H1 (cell line): ENCODE results near the gene IRAK4. TPM values are rescaled to one million over a fixed set of nuclear protein-coding genes. Genes with fewer than 3 reads are reported as not detected.

Experiments used
- CTCF ChIA-PET: fragments of 300-600 bp; sonication (Branson Sonifier 250); formaldehyde crosslinking; loops from one replicate; lab custom pipeline; 2021; ENCODE audit not compliant: partially characterized antibody; lab: Charles Lee
- POLR2A ChIA-PET: fragments of 300-600 bp; sonication (Branson Sonifier 250); formaldehyde crosslinking; loops from one replicate; lab custom pipeline; 2021; ENCODE audit warnings: inconsistent platforms; ENCODE audit not compliant: partially characterized antibody; lab: Charles Lee
- DNase-seq, 2 experiments: peaks; one replicate each; pipeline versions ENCODE4 v3.0.0 to v3.0.0-alpha.2; 2010 to 2022; ENCODE audit warnings: low spot score in 2 of 2, low read depth in 1 of 2, mixed read lengths in 1 of 2
- FAIRE-seq: peaks from 2 replicates; lab custom pipeline; 2011; peaks lifted over from hg19 to GRCh38; lab: Jason Lieb, UNC
- H2AFZ ChIP-seq: 2 replicates; pipeline ENCODE4 v1.8.1; 2012; ENCODE audit warnings: low read length, inconsistent platforms
- H2AK5ac ChIP-seq: 2 replicates; pipeline ENCODE4 v1.6.1; 2013; ENCODE audit warnings: low read depth, low read length
- H2BK120ac ChIP-seq: replicated peaks from 2 replicates; pipeline ENCODE3; 2013; ENCODE audit warnings: low read depth, low read length, inconsistent platforms
- H2BK12ac ChIP-seq: 2 replicates; pipeline ENCODE4 v1.6.1; 2013; ENCODE audit warnings: low read depth, low read length
- H2BK15ac ChIP-seq: 2 replicates; pipeline ENCODE4 v1.6.1; 2013; ENCODE audit warnings: low read length
- H2BK20ac ChIP-seq: 2 replicates; pipeline ENCODE4 v1.6.1; 2013; ENCODE audit warnings: low read length
- H2BK5ac ChIP-seq: 2 replicates; pipeline ENCODE4 v1.6.1; 2013; ENCODE audit warnings: low read depth, low read length
- H3K14ac ChIP-seq: 2 replicates; pipeline ENCODE4 v1.6.1; 2013; ENCODE audit warnings: inconsistent platforms; ENCODE audit not compliant: insufficient read length
- H3K18ac ChIP-seq: 2 replicates; pipeline ENCODE4 v1.6.1; 2013; ENCODE audit warnings: low read length; ENCODE audit errors: extremely low read depth
- H3K23ac ChIP-seq: 2 replicates; pipeline ENCODE4 v1.6.1; 2013; ENCODE audit warnings: inconsistent platforms; ENCODE audit not compliant: insufficient read length
- H3K23me2 ChIP-seq: 2 replicates; pipeline ENCODE4 v1.6.1; 2013; ENCODE audit warnings: low read depth, low read length
- H3K27ac ChIP-seq: 2 replicates; pipeline ENCODE4 v1.6.1; 2011; ENCODE audit warnings: low read depth, low read length, inconsistent platforms
- H3K27me3 ChIP-seq, 4 experiments: replicated peaks in 1 of 4; 1 replicate in 1 of 4; 2 replicates in 3 of 4; pipeline versions ENCODE4 v1.6.1 to v1.8.1; 2011 to 2013; ENCODE audit warnings: low read length in 3 of 4, mild to moderate bottlenecking in 3 of 4, inconsistent platforms in 2 of 4, mixed read lengths in 2 of 4, moderate library complexity in 1 of 4; ENCODE audit not compliant: control insufficient read depth in 3 of 4, insufficient read depth in 3 of 4; ENCODE audit errors: extremely low read depth in 1 of 4
- H3K36me3 ChIP-seq, 4 experiments: 2 replicates each; pipeline versions ENCODE4 v1.6.1 to v1.8.1; 2011 to 2013; ENCODE audit warnings: mild to moderate bottlenecking in 4 of 4, low read length in 3 of 4, moderate library complexity in 2 of 4, control low read depth in 1 of 4, inconsistent platforms in 1 of 4; ENCODE audit not compliant: insufficient read depth in 4 of 4, control insufficient read depth in 2 of 4
- H3K4ac ChIP-seq: replicated peaks from 2 replicates; pipeline ENCODE3; 2013; ENCODE audit warnings: low read length, low read depth, mixed read lengths, inconsistent platforms; ENCODE audit not compliant: insufficient read length
- H3K4me1 ChIP-seq, 4 experiments: replicated peaks in 1 of 4; 1 replicate in 1 of 4; 2 replicates in 3 of 4; pipeline versions ENCODE4 v1.6.1 to v1.8.1; 2011 to 2013; ENCODE audit warnings: low read length in 3 of 4, inconsistent platforms in 2 of 4, mixed read lengths in 1 of 4; ENCODE audit not compliant: insufficient read depth in 4 of 4, control insufficient read depth in 3 of 4
- H3K4me2 ChIP-seq, 2 experiments: 2 replicates each; pipeline versions ENCODE4 v1.6.1 to v1.8.1; 2011 to 2013; ENCODE audit warnings: low read depth in 2 of 2, low read length in 2 of 2, control low read depth in 1 of 2, inconsistent platforms in 1 of 2, mild to moderate bottlenecking in 1 of 2; ENCODE audit not compliant: insufficient read depth in 1 of 2
- H3K4me3 ChIP-seq, 4 experiments: fragments of 200-600, 300-600 bp in 1 of 4; sonication (generic), shearing (Covaris generic), sonication (Bioruptor Twin) in 1 of 4; 2 replicates each; pipeline versions ENCODE4 v1.5.1 to v1.8.1; 2011 to 2016; ENCODE audit warnings: low read length in 4 of 4, low read depth in 3 of 4, control low read depth in 2 of 4, inconsistent platforms in 2 of 4, mild to moderate bottlenecking in 2 of 4, mixed read lengths in 1 of 4, moderate library complexity in 1 of 4; ENCODE audit not compliant: insufficient read depth in 2 of 4; ENCODE audit errors: extremely low read depth in 1 of 4
- H3K56ac ChIP-seq: replicated peaks from 2 replicates; pipeline ENCODE3; 2013; ENCODE audit warnings: low read depth, mild to moderate bottlenecking, mixed read lengths, low read length, inconsistent platforms; ENCODE audit not compliant: insufficient read length
- H3K79me1 ChIP-seq: 2 replicates; pipeline ENCODE4 v1.6.1; 2013; ENCODE audit warnings: low read depth, low read length, control low read depth
- H3K79me2 ChIP-seq, 2 experiments: 2 replicates each; pipeline versions ENCODE4 v1.6.1 to v1.8.1; 2012 to 2013; ENCODE audit warnings: low read length in 2 of 2, mild to moderate bottlenecking in 2 of 2, inconsistent platforms in 1 of 2; ENCODE audit not compliant: insufficient read depth in 2 of 2, control insufficient read depth in 1 of 2
- H3K9ac ChIP-seq, 4 experiments: replicated peaks in 1 of 4; 1 replicate in 1 of 4; 2 replicates in 3 of 4; pipeline versions ENCODE4 v1.6.1 to v1.8.1; 2011 to 2013; ENCODE audit warnings: low read depth in 3 of 4, low read length in 3 of 4, control low read depth in 2 of 4, mild to moderate bottlenecking in 2 of 4, moderate library complexity in 2 of 4, inconsistent platforms in 1 of 4; ENCODE audit errors: extremely low read depth in 1 of 4
- H3K9me3 ChIP-seq, 2 experiments: 2 replicates each; pipeline versions ENCODE4 v1.6.1 to v1.8.1; 2012 to 2013; ENCODE audit warnings: mild to moderate bottlenecking in 2 of 2, moderate library complexity in 2 of 2, control low read depth in 1 of 2, inconsistent platforms in 1 of 2, low read depth in 1 of 2, low read length in 1 of 2, mixed read lengths in 1 of 2; ENCODE audit not compliant: insufficient read depth in 2 of 2
- H4K20me1 ChIP-seq, 2 experiments: replicated peaks in 1 of 2; 2 replicates each; pipeline versions ENCODE3 to v1.8.1; 2011 to 2013; ENCODE audit warnings: inconsistent platforms in 2 of 2, low read length in 2 of 2, mild to moderate bottlenecking in 1 of 2; ENCODE audit not compliant: insufficient read depth in 2 of 2, control insufficient read depth in 1 of 2
- H4K5ac ChIP-seq: 2 replicates; pipeline ENCODE4 v1.6.1; 2013; ENCODE audit warnings: low read length, low read depth, mixed read lengths, inconsistent platforms; ENCODE audit not compliant: insufficient read length
- H4K8ac ChIP-seq: 2 replicates; pipeline ENCODE4 v1.8.0; 2013; ENCODE audit warnings: mild to moderate bottlenecking, moderate library complexity, low read length, inconsistent platforms; ENCODE audit not compliant: insufficient read depth; ENCODE audit errors: extremely low read depth
- H4K91ac ChIP-seq: replicated peaks from 2 replicates; pipeline ENCODE3; 2013; ENCODE audit warnings: low read length, mixed read lengths, inconsistent platforms; ENCODE audit not compliant: insufficient read length
- CHD2 ChIP-seq: IDR thresholded peaks from 2 replicates; pipeline ENCODE4 v1.6.1; 2012; ENCODE audit warnings: low read length, improper control_type of control experiment
- FOSL1 ChIP-seq: IDR thresholded peaks from 2 replicates; pipeline ENCODE4 v1.6.1; 2011; ENCODE audit warnings: mild to moderate bottlenecking, low read depth, low read length, moderate library complexity; ENCODE audit not compliant: insufficient read depth
- GABPA ChIP-seq: IDR thresholded peaks from 2 replicates; pipeline ENCODE4 v1.6.1; 2011; ENCODE audit warnings: mild to moderate bottlenecking, low read length, moderate library complexity, borderline replicate concordance; ENCODE audit not compliant: insufficient read depth
- GTF2F1 ChIP-seq: IDR thresholded peaks from 2 replicates; pipeline ENCODE4 v1.6.1; 2012; ENCODE audit warnings: low read depth, low read length, improper control_type of control experiment, borderline replicate concordance
- JUND ChIP-seq: IDR thresholded peaks from 2 replicates; pipeline ENCODE4 v1.6.1; 2011; ENCODE audit warnings: mild to moderate bottlenecking, improper control_type of control experiment, low read length
- NANOG ChIP-seq: IDR thresholded peaks from 2 replicates; pipeline ENCODE4 v1.6.1; 2011; ENCODE audit warnings: low read length, low read depth, mild to moderate bottlenecking, inconsistent platforms; ENCODE audit not compliant: insufficient read depth, poor library complexity, severe bottlenecking
- SP4 ChIP-seq: IDR thresholded peaks from 2 replicates; pipeline ENCODE4 v1.6.1; 2012; ENCODE audit warnings: low read length, inconsistent platforms
- TAF1 ChIP-seq: IDR thresholded peaks from 2 replicates; pipeline ENCODE4 v1.6.1; 2011; ENCODE audit warnings: mild to moderate bottlenecking, low read depth, low read length
- ZNF274 ChIP-seq: IDR thresholded peaks from 2 replicates; pipeline ENCODE4 v1.7.0; 2012; ENCODE audit warnings: low read length, borderline replicate concordance; ENCODE audit errors: extremely low read depth
- WGBS, 2 experiments: shearing (Covaris generic) in 1 of 2; methylation state at CpG; one replicate each; pipeline versions ENCODE4 v1.1.6 to v1.1.7; 2013 to 2015; ENCODE audit warnings: low lambda C conversion rate in 2 of 2, mixed read lengths in 2 of 2, inconsistent platforms in 1 of 2, low coverage in 1 of 2, missing lambda C conversion rate in 1 of 2; ENCODE audit not compliant: insufficient replicate concordance in 2 of 2, insufficient coverage in 1 of 2, insufficient read length in 1 of 2; ENCODE audit errors: extremely low coverage in 1 of 2, missing lambda C conversion rate in 1 of 2; 5-methylcytosine and 5-hydroxymethylcytosine counted together
- polyA plus RNA-seq, 7 experiments: library from polyadenylated mRNA; depleted of rRNA in 3 of 7; stranded (reverse) in 5 of 7; unstranded in 2 of 7; fragments of >200 nt in 5 of 7; fragments of 200-250 nt in 2 of 7; gene quantifications; 1 replicate in 5 of 7; 2 replicates in 1 of 7; 4 replicates in 1 of 7; pipeline versions ENCODE4 v1.2.1 to v1.2.3, GENCODE V29; 2011 to 2013; ENCODE audit warnings: missing spikeins in 2 of 7, mixed read lengths in 2 of 7
- total RNA-seq: library from RNA; stranded (reverse); fragmentation: NEBNext Ultra II Directional; extraction: Animal tissue kit (Norgen Biotek cat#: 25700); gene quantifications from 2 replicates; pipeline ENCODE4 v1.2.1, GENCODE V29; 2021
- TF ChIP-seq, protein P1 (sequence below): IDR thresholded peaks from 2 replicates; pipeline ENCODE4 v1.6.1; 2011; ENCODE audit warnings: low read depth, mild to moderate bottlenecking, low read length; ENCODE audit not compliant: insufficient read depth
- TF ChIP-seq, protein P2 (sequence below): IDR thresholded peaks from 2 replicates; pipeline ENCODE4 v1.6.1; 2011; ENCODE audit warnings: low read length, improper control_type of control experiment

IRAK4 gene
- total and polyA plus RNA-seq, 2 of the 8 experiments (the other 6 are each of a cell fraction or from before 2014, with no cell fraction given), result 2.3 to 7.7 TPM

DNA sequence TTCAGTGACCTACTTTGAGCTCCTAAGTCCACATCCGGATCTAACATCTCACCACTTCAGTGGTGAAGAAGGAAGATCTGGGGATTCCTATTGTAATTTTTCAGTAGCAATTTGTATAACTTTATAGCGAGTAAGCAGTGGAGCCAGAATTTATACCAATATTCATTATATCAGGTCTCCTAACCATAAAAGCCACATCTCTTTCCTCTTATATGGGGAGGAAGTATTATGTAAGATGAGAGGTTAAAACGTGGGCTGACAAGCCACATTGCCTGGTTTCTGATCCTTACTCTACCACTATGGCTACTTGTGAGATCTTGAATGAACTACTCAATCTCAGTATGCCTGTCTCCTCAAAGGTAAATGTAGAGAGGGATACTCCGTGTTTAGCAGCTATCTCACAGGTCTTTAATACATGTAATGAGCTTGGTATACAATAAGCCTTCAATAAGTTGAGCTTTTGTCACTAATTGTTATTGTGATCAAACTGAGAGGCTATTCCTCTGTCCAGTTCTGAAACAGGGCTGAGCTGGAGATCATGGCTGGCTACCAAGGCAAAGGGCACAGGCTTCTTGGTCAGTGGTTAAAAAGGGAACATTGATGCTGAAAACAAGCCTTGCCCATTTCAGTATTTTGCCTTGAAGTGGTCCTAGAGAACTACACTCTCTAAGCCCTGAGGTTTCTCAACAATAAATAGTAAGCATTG lies 73.9 kb downstream of the IRAK4 start:
- H3K14ac ChIP-seq, result no peak overlapping the region
- H2BK15ac ChIP-seq, result no peak overlapping the region
- no peak overlapping the region for H3K56ac ChIP-seq
- no peak overlapping the region for H2BK120ac ChIP-seq
- WGBS, 2 experiments, result 87% methylated on average over 4 of the region's 4 CpGs; no CpG with 5 or more reads in 1 of the 2 experiments
- H2AFZ ChIP-seq, result no peak overlapping the region
- H3K9ac ChIP-seq, result no peak overlapping the region
- ChIA-PET CTCF (interaction anchor here (0.6 kb wide), 1 partner anchor 1803 kb away, joined by 3 read pairs; no protein-coding TSS in a partner anchor), POLR2A (interaction anchor here (1.4 kb wide), 1 partner anchor 19 kb away, joined by 4 read pairs; no protein-coding TSS in a partner anchor)
- H3K79me2 ChIP-seq, result no peaks in the 10 kb centered on the region
- no peak overlapping the region for H4K5ac ChIP-seq
- H4K20me1 ChIP-seq, result no peaks in the 10 kb centered on the region
- no peak overlapping the region for H3K23ac ChIP-seq
- H4K91ac ChIP-seq, result no peak overlapping the region
- H2BK5ac ChIP-seq, result no peak overlapping the region
- peaks cover 0 to 5% (median 2%) of the 10 kb centered on the region in 4 experiments; a peak in 2 of 7 replicates for H3K4me1 ChIP-seq
- no peak overlapping the region for H3K18ac ChIP-seq
- H3K27ac ChIP-seq, result no peak overlapping the region
- H3K79me1 ChIP-seq, result no peaks in the 10 kb centered on the region
- DNase-seq (no peak), FAIRE-seq (no peak)
- no peak overlapping the region for H3K4ac ChIP-seq
- H2BK12ac ChIP-seq, result no peak overlapping the region
- H2AK5ac ChIP-seq, result no peak overlapping the region
- H3K4me2 ChIP-seq, result no peak overlapping the region
- H3K23me2 ChIP-seq, result peaks cover 2% of the 10 kb centered on the region; the same call in 1 of the 2 replicates
- no peak overlapping the region for H4K8ac ChIP-seq
- peaks cover 0 to 25% (median 9%) of the 10 kb centered on the region in 4 experiments; a peak in 5 of 7 replicates for H3K27me3 ChIP-seq
- no peak overlapping the region for H3K4me3 ChIP-seq
- no peaks in the 10 kb centered on the region for H3K36me3 ChIP-seq
- no peak overlapping the region for H2BK20ac ChIP-seq
- H3K9me3 ChIP-seq, result no peaks in the 10 kb centered on the region
- TF ChIP-seq SP4 (no peak), ZNF274 (no peak), CHD2 (no peak), GABPA (no peak), JUND (no peak), TAF1 (no peak), NANOG (no peak), GTF2F1 (no peak), FOSL1 (no peak)
- TF ChIP-seq, protein P1, sequence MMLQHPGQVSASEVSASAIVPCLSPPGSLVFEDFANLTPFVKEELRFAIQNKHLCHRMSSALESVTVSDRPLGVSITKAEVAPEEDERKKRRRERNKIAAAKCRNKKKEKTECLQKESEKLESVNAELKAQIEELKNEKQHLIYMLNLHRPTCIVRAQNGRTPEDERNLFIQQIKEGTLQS, result no peak
- TF ChIP-seq, protein P2, sequence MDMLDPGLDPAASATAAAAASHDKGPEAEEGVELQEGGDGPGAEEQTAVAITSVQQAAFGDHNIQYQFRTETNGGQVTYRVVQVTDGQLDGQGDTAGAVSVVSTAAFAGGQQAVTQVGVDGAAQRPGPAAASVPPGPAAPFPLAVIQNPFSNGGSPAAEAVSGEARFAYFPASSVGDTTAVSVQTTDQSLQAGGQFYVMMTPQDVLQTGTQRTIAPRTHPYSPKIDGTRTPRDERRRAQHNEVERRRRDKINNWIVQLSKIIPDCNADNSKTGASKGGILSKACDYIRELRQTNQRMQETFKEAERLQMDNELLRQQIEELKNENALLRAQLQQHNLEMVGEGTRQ, result no peak
